HEK293T (cell line): ENCODE data around the gene FBLN1.

Source experiments
- CTCF ChIA-PET: fragments of 350-600 bp; formaldehyde crosslinking; extraction: SDS; loops from one replicate; lab custom pipeline; 2021; ENCODE audit warnings: antibody characterized with exemption, inconsistent platforms; lab: Yijun Ruan, JAX
- POLR2A ChIA-PET: fragments of 350-600 bp; formaldehyde crosslinking; extraction: SDS; loops from one replicate; lab custom pipeline; 2020; ENCODE audit warnings: antibody characterized with exemption, inconsistent platforms; lab: Yijun Ruan, JAX
- DNase-seq: peaks from one replicate; pipeline ENCODE4 v3.0.0; 2012; ENCODE audit warnings: mixed read lengths; ENCODE audit errors: extremely low spot score
- ARNT ChIP-seq: fragments of 450-650 bp; IDR thresholded peaks from 2 replicates; pipeline ENCODE4 v1.6.1; 2017; ENCODE audit warnings: mild to moderate bottlenecking
- BHLHE40 ChIP-seq: fragments of 450-650 bp; IDR thresholded peaks from 2 replicates; pipeline ENCODE4 v1.6.1; 2016; ENCODE audit warnings: mild to moderate bottlenecking, moderate library complexity, borderline replicate concordance
- CTBP1 ChIP-seq: fragments of 450-650 bp; IDR thresholded peaks from 2 replicates; pipeline ENCODE4 v1.6.1; 2016; ENCODE audit warnings: borderline replicate concordance
- ELF4 ChIP-seq: fragments of 450-650 bp; IDR thresholded peaks from 2 replicates; pipeline ENCODE4 v1.6.1; 2017; ENCODE audit warnings: antibody characterized with exemption
- FOXA1 ChIP-seq: fragments of 450-650 bp; IDR thresholded peaks from 2 replicates; pipeline ENCODE4 v1.6.1; 2016; ENCODE audit warnings: mild to moderate bottlenecking
- FOXK2 ChIP-seq: fragments of 450-650 bp; IDR thresholded peaks from 2 replicates; pipeline ENCODE4 v1.6.1; 2016; ENCODE audit warnings: mild to moderate bottlenecking
- FOXM1 ChIP-seq: fragments of 450-650 bp; IDR thresholded peaks from 2 replicates; pipeline ENCODE4 v1.6.1; 2017; ENCODE audit warnings: mild to moderate bottlenecking, borderline replicate concordance
- HDGF ChIP-seq: fragments of 450-650 bp; IDR thresholded peaks from 2 replicates; pipeline ENCODE4 v1.6.1; 2017; ENCODE audit warnings: antibody characterized with exemption, borderline replicate concordance
- L3MBTL2 ChIP-seq: fragments of 450-650 bp; conservative IDR thresholded peaks from 2 replicates; pipeline ENCODE4 v1.6.1; 2016; ENCODE audit warnings: mild to moderate bottlenecking
- LEF1 ChIP-seq: fragments of 450-650 bp; IDR thresholded peaks from 2 replicates; pipeline ENCODE4 v1.6.1; 2017; ENCODE audit warnings: mild to moderate bottlenecking, borderline replicate concordance
- NFRKB ChIP-seq: fragments of 450-650 bp; IDR thresholded peaks from 2 replicates; pipeline ENCODE4 v1.6.1; 2016; ENCODE audit warnings: mild to moderate bottlenecking, moderate library complexity
- SP1 ChIP-seq: fragments of 450-650 bp; IDR thresholded peaks from 2 replicates; pipeline ENCODE4 v1.6.1; 2017
- SUZ12 ChIP-seq: fragments of 450-650 bp; IDR thresholded peaks from 2 replicates; pipeline ENCODE4 v1.6.1; 2016; ENCODE audit warnings: mild to moderate bottlenecking
- TARDBP ChIP-seq: fragments of 450-650 bp; IDR thresholded peaks from 2 replicates; pipeline ENCODE4 v1.6.1; 2016
- ZNF384 ChIP-seq: fragments of 450-650 bp; IDR thresholded peaks from 2 replicates; pipeline ENCODE4 v1.6.1; 2016
- TF ChIP-seq, protein P1 (sequence below): fragments of 450-650 bp; IDR thresholded peaks from 2 replicates; pipeline ENCODE4 v1.6.1; 2016

FBLN1 gene

GRCh38 chr22:45563362-45564040 lies 60.8 kb downstream of the FBLN1 start:
- CTCF ChIA-PET, result interaction anchor here (1.2 kb wide), 1 partner anchor 9 kb away, joined by 3 read pairs; no protein-coding TSS in a partner anchor
- no peak for DNase-seq
- TF ChIP-seq CTBP1, result no peak
- no peak for TF ChIP-seq L3MBTL2
- TF ChIP-seq HDGF, result no peak
- no peak for TF ChIP-seq TARDBP
- TF ChIP-seq, protein P1, sequence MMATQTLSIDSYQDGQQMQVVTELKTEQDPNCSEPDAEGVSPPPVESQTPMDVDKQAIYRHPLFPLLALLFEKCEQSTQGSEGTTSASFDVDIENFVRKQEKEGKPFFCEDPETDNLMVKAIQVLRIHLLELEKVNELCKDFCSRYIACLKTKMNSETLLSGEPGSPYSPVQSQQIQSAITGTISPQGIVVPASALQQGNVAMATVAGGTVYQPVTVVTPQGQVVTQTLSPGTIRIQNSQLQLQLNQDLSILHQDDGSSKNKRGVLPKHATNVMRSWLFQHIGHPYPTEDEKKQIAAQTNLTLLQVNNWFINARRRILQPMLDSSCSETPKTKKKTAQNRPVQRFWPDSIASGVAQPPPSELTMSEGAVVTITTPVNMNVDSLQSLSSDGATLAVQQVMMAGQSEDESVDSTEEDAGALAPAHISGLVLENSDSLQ, result no peak
- TF ChIP-seq ELF4, result no peak
- TF ChIP-seq FOXM1, result no peak
- no peak for TF ChIP-seq SP1
- no peak for TF ChIP-seq FOXA1
- TF ChIP-seq LEF1, result no peak
- TF ChIP-seq ARNT, result no peak
- POLR2A ChIA-PET, result no interaction called here

DNA sequence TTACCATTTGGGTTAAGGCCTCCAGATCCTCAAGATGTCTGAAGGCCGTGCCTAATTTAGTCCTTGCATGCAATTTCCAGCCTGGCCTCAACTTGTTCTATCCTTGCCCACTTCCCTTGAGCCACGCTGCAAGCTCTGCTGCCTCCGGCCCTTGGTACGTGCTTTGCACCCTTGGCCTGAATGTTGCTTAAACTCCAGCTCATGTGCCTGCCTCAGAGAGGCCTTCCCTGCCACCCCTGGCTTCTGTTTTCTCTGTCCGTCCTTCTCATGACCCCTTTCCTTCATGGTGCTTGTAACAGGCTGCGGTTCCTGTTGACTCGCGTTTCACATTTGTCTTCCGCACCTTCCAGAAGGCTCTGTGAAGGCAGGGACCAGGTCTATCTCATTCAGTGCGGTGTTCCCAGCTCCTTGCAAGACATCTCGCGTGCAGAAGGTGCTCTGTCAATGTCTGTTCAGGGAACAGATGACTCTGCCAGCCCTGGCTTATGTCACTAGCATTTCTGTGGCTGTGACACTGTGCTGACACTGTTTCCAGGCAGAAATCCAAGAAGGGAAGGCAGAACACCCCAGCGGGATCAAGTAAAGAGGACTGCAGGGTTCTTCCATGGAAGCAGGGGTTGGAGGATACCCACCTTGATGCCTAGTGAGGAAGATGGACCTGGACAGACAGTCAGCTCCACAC lies 61.8 kb downstream of the FBLN1 start:
- ChIA-PET POLR2A (no interaction called here), CTCF (interaction anchor here (0.5 kb wide), 1 partner anchor 14 kb away, joined by 4 read pairs; no protein-coding TSS in a partner anchor)
- TF ChIP-seq SP1, result no peak
- no peak for TF ChIP-seq L3MBTL2
- no peak for TF ChIP-seq TARDBP
- DNase-seq, result no peak

GRCh38 chr22:45565171-45565570 lies 62.5 kb downstream of the FBLN1 start:
- CTCF ChIA-PET, result no interaction called here
- POLR2A ChIA-PET, result no interaction called here
- no peak for TF ChIP-seq BHLHE40
- TF ChIP-seq LEF1, result no peak
- TF ChIP-seq CTBP1, result no peak
- no peak for TF ChIP-seq SUZ12
- no peak for TF ChIP-seq FOXK2
- TF ChIP-seq, protein P1, result no peak
- no peak for TF ChIP-seq L3MBTL2
- TF ChIP-seq TARDBP, result no peak
- TF ChIP-seq FOXA1, result no peak
- no peak for TF ChIP-seq ARNT
- no peak for TF ChIP-seq ELF4
- DNase-seq, result no peak

DNA sequence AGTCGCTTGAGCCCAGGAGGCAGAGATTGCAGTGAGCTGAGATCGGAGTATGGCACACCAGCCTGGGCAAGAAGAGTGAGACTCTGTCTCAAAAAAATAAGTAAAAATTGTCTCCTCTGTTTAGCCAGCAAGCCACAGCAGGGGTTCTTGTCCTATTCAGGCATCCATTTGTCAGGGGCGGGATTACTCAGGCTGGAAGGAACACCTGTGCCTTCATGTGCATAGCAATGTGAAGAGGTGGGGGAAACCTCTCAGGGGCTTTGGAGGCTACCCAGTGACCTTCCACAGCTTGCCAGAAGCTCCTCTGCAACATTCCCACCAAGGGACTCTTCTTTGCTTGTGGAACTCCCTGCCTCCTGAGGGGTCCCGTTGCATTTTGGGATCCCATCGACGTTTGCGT lies 63.3 kb downstream of the FBLN1 start:
- no peak for DNase-seq
- ChIA-PET CTCF (no interaction called here), POLR2A (no interaction called here)
- TF ChIP-seq CTBP1 (no peak), ZNF384 (no peak), SUZ12 (no peak), NFRKB (no peak), SP1 (no peak), ELF4 (no peak), LEF1 (no peak), BHLHE40 (no peak), ARNT (no peak), HDGF (no peak), FOXM1 (no peak), FOXA1 (no peak), TARDBP (no peak), L3MBTL2 (no peak), FOXK2 (no peak)
- TF ChIP-seq, protein P1, result no peak

GRCh38 chr22:45568213-45568612 lies 65.5 kb downstream of the FBLN1 start:
- CTCF ChIA-PET, result no interaction called here
- no peak for TF ChIP-seq FOXK2
- no peak for TF ChIP-seq FOXM1
- no peak for TF ChIP-seq BHLHE40
- no peak for TF ChIP-seq NFRKB
- TF ChIP-seq SUZ12, result no peak
- no peak for TF ChIP-seq CTBP1
- TF ChIP-seq, protein P1, result no peak
- TF ChIP-seq ARNT, result no peak
- POLR2A ChIA-PET, result no interaction called here
- no peak for DNase-seq

- ChIA-PET CTCF (no interaction called here), POLR2A (no interaction called here)
- no peak for DNase-seq
- TF ChIP-seq FOXM1, result no peak
- TF ChIP-seq NFRKB, result no peak
- TF ChIP-seq CTBP1, result no peak
- 0 out of 2 replicates have a peak, but pooled peaks have one; percentile 26 for TF ChIP-seq ZNF384
Measured at GRCh38 chr22:45571089-45571488, 68.4 kb downstream of the FBLN1 start.
